Epithelial cell of proximal tubule (primary cell): ENCODE measurements around the gene PCDHGA6. TPM values are rescaled to one million over a fixed set of nuclear protein-coding genes. Genes with fewer than 3 reads are reported as not detected.
"Not testable (repeated sequence)": the region's sequence is repeated elsewhere in the genome, so short reads cannot be mapped to it uniquely, and the experiment has no call there.

Source experiments
- DNase-seq: peaks from one replicate; pipeline ENCODE4 v3.0.0-alpha.2; 2011; ENCODE audit warnings: low read depth
- H3K4me3 ChIP-seq: 2 replicates; pipeline ENCODE4 v1.5.1; 2011; ENCODE audit warnings: low read depth, mild to moderate bottlenecking, low read length
- total RNA-seq: library from RNA; depleted of rRNA; stranded (reverse); fragments of >200 nt; gene quantifications from 2 replicates; pipeline ENCODE4 v1.2.3, GENCODE V29; 2015
- TF ChIP-seq, protein P1 (sequence below): conservative IDR thresholded peaks from 2 replicates; pipeline ENCODE4 v1.5.1; 2012; ENCODE audit warnings: low read depth, mild to moderate bottlenecking, low read length

PCDHGA6 gene
- 0.35 and 0.36 TPM in 2 replicates for total RNA-seq

DNA sequence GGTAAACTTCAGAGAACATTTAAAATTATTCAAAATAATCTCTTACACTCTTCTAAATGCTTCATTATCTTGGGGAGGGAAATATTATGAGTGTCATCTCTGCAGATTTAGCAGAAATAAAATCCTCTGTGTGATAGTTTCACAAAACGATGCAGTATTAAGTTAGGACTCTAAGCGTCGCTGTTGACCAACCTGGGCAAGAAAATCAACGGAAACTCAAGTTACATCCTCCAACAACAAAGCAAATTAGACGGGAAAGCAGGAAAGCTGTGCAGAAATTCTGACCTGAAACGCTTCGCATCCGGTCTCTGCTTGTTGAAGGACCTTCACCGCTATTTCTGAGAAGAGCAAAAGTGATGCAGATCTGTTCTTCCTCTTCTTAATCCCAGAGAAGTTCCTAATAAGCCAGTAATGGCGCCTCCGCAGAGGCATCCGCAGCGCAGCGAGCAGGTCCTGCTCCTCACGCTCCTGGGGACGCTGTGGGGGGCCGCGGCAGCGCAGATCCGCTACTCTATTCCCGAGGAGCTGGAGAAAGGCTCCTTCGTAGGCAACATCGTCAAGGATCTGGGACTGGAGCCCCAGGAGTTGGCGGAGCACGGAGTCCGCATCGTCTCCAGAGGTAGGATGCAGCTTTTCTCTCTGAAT lies at the start of gene PCDHGA6:
Gene PCDHGA6 (plus strand): TSS at position 219 of the 645 bp plus-strand sequence. CDS start 193 bp downstream, at position 412.
- no peak for DNase-seq
- TF ChIP-seq, protein P1, sequence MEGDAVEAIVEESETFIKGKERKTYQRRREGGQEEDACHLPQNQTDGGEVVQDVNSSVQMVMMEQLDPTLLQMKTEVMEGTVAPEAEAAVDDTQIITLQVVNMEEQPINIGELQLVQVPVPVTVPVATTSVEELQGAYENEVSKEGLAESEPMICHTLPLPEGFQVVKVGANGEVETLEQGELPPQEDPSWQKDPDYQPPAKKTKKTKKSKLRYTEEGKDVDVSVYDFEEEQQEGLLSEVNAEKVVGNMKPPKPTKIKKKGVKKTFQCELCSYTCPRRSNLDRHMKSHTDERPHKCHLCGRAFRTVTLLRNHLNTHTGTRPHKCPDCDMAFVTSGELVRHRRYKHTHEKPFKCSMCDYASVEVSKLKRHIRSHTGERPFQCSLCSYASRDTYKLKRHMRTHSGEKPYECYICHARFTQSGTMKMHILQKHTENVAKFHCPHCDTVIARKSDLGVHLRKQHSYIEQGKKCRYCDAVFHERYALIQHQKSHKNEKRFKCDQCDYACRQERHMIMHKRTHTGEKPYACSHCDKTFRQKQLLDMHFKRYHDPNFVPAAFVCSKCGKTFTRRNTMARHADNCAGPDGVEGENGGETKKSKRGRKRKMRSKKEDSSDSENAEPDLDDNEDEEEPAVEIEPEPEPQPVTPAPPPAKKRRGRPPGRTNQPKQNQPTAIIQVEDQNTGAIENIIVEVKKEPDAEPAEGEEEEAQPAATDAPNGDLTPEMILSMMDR = peak; percentile 57
- peak within 1 kb of the TSS; percentile 45 for H3K4me3 ChIP-seq

DNA sequence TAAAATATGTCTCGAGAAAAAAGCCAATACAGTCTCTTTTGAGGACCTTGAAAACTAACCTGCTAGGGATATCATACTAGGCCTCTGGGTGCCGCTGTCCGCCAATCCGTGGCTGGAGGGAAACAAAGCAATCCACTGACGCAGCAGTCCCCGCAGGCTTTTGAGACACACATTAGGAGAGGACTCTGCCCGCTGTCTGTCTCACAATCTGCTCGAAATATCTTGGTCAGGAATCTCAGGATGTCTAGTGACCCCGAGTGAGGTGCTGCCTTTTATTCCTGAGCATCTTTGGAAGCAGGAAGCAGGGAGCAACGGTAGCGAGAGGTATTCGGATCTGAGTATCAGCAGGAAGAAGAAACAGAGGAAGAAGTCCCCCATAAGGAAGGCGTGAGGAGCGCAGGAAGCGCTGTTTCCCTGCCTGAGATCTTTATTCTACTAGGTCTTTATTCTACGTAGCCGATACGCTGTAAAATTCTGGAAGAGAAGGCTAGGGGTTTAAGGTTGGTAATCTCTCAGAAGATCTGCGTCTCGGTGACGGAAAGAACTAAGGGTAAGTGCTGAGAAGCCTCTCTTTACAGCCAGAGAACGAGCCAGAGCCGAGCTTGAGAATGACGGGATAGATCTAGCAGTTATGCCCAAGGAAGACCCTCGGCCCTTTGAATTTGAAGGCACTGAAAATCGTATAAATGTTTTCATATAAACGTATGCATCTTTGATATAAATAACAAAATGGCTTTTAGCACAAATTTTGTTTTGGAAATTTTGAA lies 47.4 kb upstream of the PCDHGA6 start:
- DNase-seq = no peak
- TF ChIP-seq, protein P1 = peak; percentile 66
- H3K4me3 ChIP-seq = peak overlapping the region; percentile 39

DNA sequence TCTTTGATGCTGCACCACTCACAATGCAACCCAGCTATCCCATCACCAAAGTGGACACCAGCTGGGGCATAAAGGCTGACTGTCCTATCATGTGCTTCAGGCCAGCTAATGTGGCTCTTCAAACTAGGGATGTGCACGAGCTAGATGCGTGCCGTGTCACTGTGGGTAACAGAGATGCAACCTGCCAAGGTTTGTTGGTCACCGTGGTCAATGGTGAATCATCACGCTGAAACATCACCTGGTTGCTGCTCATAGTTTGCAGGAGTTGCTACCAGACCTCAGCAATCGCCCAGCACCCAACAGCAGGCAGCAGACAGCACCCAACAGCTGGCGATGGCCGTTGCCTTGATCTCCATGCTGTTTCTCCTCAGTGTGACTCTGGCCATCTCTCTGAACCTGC lies 45.5 kb upstream of the PCDHGA6 start:
- no peak for DNase-seq
- TF ChIP-seq, protein P1 = no peak
- no peak overlapping the region for H3K4me3 ChIP-seq

DNA sequence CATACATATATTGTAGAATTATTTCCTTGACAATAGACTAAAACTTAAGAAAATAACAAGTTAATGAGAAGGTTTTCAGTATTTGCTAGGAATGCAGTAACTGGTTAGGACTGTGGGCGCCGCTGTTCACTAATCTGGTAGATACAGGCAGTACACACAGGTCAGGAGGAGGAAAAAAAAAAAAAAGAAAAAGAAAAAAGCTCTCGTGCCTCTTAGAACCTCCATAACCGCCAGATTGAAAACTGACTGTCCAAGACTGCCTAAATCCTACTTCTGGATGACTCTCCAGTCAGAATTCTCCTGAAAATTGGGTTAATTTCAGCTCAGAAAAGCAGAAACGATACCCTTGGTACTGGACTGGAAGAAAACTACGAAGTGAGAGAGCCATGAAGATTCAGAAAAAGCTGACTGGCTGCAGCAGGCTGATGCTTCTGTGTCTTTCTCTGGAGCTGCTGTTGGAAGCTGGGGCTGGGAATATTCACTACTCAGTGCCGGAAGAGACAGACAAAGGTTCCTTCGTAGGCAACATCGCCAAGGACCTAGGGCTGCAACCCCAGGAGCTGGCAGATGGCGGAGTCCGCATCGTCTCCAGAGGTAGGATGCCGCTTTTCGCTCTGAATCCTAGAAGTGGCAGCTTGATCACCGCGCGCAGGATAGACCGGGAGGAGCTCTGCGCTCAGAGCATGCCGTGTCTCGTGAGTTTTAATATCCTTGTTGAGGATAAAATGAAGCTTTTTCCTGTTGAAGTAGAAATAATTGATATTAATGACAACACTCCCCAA lies 43.2 kb upstream of the PCDHGA6 start, which contains the start of gene PCDHGA1:
Gene PCDHGA1 (plus strand): TSS at position 216 of the 782 bp plus-strand sequence.
- peak within 1 kb of the TSS; percentile 46 for H3K4me3 ChIP-seq
- TF ChIP-seq, protein P1 = peak; percentile 53
- no peak for DNase-seq

DNA sequence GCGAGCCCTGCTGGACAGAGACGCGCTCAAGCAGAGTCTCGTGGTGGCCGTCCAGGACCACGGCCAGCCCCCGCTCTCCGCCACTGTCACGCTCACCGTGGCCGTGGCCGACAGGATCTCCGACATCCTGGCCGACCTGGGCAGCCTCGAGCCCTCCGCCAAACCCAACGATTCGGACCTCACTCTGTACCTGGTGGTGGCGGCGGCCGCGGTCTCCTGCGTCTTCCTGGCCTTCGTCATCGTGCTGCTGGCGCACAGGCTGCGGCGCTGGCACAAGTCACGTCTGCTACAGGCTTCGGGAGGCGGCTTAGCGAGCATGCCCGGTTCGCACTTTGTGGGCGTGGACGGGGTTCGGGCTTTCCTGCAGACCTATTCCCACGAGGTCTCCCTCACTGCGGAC lies 41.1 kb upstream of the PCDHGA6 start:
- DNase-seq, H3K4me3 ChIP-seq: not testable (repeated sequence)

DNA sequence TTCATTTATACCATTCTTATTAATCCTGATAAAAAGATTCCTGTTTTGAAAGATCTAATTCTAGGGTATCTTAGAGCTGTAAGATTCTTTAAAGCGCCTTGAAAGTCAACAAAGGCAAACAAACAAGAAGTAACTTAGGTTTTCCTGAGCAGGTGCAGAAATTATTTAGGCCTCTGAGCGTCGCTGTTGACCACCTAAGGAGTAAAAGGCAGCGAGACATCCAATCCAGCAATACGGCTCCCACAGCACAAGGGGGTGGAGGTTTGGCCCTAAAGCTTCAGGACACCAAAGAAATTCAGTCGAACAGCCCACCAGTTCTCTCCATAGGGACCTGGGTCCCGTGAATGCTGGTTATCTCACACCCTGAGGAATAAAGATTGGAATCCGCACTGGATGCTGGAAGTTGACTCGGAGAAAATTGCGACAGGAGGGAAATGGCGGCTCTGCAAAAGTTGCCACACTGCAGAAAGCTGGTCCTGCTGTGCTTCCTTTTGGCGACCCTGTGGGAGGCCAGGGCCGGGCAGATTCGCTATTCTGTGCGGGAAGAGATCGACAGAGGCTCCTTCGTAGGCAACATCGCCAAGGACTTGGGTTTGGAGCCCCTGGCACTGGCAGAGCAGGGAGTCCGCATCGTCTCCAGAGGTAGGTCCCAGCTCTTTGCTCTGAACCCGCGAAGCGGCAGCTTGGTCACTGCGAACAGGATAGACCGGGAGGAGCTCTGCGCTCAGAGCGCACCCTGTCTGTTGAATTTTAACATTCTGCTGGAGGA lies 35.0 kb upstream of the PCDHGA6 start, which contains the start of gene PCDHGA2:
Gene PCDHGA2 (plus strand): TSS at position 223 of the 769 bp plus-strand sequence.
- no peak for DNase-seq

DNA sequence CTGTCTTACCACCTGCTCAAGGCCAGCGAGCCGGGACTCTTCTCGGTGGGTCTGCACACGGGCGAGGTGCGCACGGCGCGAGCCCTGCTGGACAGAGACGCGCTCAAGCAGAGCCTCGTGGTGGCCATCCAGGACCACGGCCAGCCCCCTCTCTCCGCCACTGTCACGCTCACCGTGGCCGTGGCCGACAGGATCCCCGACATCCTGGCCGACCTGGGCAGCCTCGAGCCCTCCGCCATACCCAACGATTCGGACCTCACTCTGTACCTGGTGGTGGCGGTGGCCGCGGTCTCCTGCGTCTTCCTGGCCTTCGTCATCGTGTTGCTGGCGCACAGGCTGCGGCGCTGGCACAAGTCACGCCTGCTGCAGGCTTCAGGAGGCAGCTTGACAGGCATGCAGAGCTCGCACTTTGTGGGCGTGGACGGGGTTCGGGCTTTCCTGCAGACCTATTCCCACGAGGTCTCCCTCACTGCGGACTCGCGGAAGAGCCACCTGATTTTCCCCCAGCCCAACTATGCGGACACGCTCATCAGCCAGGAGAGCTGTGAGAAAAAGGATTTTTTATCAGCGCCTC lies 32.8 kb upstream of the PCDHGA6 start:
- not testable (repeated sequence) for H3K4me3 ChIP-seq, DNase-seq

More for the DNA sequence above, 35.0 kb upstream of the PCDHGA6 start, which contains the start of gene PCDHGA2:
- TF ChIP-seq, protein P1 = peak; percentile 59
- H3K4me3 ChIP-seq = peak within 1 kb of the TSS; percentile 48
